Iris pigment epithelial cell (primary cell): ENCODE data around the gene RNF123.
"Not testable (repeated sequence)": the region's sequence is repeated elsewhere in the genome, so short reads cannot be mapped to it uniquely, and the experiment has no call there.

Experiments
- DNase-seq: peaks from one replicate; pipeline ENCODE4 v3.0.0-alpha.2; 2011; ENCODE audit warnings: low read depth

Gene RNF123

DNA sequence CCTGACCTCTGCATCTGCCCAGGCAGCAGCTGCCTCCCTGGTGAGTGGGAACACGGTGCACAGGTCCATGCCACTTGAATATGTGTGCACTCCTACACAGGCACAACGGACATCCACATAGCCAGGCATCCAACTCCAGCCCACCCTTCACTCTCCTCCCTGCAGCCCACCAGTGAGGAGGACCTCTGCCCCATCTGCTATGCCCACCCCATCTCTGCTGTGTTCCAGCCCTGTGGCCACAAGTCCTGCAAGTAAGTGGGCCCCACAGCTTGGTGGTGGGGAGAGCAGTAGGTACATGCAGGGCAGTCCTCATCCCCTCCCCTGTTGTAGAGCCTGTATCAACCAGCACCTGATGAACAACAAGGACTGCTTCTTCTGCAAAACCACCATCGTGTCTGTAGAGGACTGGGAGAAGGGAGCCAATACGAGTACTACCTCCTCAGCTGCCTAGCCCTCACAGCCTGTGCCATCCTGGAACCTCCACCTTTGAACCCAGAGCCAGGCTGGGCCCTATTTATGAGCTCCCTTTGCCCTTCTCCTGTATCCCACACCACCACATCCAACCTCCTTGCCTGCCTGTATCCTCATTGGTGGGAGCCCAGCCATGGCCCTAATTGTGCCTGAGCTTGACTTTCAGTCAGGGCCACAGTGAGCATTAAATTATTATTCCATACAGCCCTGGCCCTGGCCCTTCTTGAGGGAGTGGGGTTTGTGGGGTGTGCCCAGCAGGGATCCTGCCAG is 31.7 kb downstream of the RNF123 start:
- no peak for DNase-seq

DNA sequence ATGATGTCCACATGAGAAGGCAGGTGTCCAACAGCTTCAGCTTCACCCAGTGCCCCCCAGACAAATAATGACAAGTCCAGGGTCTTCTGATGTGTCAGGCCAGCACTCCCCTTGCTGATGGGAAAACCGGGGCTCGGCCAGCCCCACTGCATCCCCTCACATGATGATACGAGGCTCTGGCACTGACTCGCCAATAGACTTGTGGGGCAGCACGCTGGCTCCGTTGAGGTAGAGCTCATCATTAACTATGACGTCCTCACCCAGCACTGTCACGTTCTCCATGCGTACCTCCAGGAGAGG is 32.2 kb downstream of the RNF123 start:
- DNase-seq, result no peak

DNA sequence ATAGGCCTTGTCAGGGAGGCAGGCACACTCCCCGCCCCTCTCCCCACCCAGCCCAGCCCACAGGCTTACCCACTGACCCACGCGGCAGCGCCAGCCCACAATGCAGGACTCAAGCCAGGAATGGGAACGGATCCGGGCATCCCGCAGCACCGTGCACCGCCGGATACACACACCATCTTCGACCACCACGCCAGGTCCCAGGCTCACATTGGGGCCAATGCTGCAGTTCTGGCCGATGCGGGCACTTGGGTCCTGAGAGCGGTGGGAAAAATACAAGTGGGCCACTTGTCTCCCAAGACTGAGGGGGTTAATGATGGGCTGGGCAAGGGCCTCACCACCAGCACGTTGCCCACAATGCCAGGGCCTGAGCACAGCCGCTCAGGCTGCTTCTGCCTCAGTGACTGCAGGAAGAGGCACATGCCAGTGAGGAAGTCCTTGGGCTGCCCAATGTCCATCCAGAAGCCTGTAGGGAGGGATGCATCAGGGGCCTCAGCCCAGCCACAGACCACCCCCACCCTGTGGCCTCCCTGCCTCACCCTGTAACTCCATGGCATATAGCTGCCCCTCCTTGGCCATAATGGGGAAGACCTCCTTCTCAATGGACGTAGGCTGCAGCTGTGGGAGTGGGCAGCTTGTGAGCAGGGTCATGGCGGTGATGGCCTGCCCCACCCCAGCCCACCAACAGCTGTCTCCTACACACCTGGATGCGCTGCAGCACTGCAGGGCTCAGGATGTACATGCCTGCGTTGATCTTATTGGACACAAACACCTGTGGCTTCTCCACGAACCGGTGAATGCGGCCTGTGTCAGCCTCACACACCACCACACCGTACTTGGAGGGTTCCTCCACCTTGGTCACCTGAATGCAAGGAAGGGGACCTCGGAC is 32.8 kb downstream of the RNF123 start:
- no peak for DNase-seq

DNA sequence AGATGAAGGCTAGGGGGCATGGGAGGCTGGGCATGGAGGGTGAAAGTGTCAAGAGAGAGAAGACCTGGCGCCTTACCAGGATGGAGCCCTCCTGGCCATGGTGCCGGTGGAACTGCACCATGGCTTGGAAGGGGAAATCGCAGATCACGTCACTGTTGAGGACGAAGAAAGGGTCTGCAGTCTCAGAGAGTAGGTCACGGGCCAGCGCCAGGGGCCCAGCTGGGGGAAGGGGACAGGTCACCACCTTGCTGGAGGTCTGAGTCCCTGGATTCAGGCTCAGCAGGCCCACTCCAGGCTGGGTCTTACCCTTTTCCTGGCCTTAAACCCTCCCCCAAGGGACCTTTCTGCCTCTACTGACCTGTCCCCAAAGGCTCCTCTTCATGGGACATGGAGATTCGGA is 33.5 kb downstream of the RNF123 start:
- no peak for DNase-seq

DNA sequence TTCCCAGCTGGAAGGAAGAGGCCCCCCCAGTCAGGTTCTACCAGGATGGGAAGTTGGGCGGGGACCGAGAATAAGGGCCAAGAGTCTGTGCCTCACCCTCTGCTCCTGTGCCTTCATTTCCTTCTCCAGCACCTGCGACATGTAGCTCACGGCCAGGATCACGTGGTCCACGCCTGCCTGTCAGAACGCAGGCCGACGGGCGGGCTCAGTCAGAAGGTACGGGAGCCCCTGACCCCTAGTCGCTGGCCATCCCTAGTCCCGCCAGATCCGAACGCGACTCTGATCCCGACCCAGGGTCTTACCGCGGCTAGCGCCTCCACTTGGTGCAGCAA is 33.9 kb downstream of the RNF123 start:
- DNase-seq, result peak; percentile 48

DNA sequence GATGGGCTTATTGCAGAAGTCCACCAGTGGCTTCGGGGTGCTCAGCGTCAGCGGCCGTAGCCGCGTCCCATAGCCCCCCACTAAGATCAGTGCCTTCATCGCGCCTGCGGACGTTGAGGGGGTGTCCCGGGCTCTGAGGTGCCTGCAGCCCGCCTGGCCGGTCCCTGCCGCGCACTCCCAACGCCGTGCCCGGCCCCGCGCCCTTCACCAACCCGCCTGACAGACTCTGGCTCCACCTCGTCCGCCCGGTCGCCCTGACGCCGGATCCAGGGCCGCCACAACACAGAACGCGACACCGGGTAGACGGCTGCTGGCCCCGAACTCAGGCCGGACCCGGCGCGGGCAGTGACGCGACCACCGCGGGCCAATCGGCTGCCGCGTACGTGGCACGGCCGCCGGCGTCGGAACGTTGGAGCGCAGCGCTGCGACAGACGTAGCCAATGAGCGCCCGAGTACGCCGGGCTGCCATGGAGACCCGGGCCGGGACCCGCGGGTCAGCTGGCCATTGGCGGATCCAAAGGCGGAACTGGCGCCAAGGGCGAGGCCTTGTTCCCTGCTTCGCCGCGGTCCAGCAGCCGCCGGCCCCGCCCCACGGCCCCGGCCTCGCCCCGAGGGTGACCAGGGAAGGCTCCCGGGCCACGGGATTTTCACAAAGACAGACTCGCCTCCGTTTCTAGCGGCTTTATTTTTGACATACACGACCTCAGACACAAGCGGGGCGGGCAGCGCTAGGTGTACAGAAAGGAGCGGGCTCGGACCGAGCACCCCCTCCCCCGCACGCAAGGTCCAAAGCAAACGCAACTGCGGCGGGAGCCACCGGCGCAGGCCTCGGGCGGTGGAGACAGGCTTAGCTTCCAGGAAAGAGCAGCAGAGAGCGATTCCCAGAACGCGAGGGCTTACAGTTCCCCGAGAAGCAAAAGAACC is 34.5 kb downstream of the RNF123 start, which contains the start of gene GMPPB:
Gene GMPPB (minus strand): TSS at position 324 of the 924 bp plus-strand sequence. CDS start 225 bp downstream, at position 99.
- peak; percentile 98 for DNase-seq

DNA sequence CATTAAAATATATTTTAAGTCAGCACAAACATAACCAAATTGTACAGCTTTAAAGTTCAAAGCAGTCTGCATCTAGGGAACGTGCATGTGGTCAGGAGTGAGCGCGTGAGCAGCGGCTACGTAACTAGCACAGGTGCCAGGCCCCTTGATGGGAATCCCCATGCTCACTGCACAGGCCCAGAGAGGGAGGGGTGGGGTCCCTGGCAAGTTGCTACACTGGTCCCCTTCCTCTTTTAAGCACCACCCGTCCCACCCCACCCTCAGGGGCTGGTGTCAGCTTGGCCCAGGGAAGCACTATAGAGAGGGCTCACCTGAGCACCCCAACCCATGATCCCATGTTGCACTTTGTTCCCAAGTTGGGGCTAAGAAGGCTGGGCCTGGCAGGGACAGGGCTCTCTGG is 35.2 kb downstream of the RNF123 start:
- no peak for DNase-seq

DNA sequence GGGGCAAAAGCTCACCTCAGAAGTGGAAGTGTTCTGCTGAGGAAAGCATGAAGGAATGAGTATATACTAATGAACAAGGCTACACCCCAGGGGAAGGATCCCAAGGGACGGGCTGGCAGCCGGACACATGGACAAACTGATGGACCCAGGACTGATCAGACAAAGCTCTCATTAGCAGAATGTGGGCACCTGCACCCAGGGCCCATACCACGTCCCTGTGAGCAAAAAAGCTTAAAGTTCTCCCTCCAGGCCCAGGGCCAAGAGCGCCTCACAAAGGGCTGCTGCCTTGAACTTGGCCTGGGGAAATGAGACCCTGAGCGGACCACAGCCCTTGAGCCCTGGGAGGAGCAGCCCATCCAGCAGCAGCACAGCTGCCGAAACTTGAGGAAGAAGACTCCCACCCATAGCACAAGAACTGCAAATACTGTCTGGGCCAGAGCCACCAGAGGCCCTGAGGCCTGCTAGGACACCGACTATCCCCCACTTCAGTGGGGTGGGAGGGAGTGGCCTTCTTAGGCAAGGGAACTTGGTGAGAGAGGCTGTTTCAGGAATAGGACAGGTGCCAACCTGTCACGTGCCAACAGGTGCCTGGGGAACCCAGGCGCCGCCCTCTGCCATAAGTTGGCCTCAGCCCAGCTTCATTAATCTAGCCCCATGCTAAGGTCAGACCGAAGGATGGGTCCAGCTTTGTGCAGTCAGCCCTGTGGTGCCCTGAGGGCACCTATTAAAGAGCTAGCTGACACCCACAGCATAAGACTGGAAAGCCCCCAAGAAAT is 36.7 kb downstream of the RNF123 start:
- no peak for DNase-seq

DNA sequence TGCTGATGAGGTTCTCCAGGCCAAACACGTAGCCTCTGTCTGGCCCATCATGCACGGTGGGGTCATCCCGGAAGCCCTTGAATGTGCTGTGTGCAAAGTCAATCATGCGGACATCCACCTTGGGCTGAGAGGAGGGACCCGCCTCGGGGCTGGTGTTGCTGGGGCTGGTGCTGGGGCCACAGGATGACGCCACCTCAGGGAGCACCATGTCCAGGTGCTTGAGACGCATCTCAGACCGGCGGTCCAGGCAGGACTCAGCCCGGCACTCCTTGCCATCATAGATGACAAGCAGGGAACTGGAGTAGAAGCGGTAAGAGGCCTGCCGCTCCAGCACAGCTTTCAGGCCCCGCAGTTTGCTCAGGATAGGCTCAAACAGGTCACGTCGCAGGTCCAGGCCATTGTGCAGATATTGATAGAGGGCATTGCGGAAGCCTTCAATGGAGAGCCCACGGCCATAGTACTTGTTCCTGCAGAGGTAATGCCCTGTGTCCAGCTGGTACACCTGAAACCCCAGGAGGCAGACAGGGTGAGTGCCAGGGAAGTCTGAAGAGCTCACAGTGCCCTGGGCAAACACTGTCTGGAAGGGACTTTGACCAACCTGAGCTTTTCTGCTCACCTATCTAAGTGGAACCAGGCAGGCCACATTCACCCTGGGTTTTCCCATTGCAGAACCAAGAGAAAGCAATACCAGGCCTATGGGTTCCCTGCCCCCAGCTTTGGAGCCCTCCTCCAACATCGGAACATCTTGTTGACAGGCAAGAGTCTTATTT is 38.0 kb downstream of the RNF123 start:
- no peak for DNase-seq

DNA sequence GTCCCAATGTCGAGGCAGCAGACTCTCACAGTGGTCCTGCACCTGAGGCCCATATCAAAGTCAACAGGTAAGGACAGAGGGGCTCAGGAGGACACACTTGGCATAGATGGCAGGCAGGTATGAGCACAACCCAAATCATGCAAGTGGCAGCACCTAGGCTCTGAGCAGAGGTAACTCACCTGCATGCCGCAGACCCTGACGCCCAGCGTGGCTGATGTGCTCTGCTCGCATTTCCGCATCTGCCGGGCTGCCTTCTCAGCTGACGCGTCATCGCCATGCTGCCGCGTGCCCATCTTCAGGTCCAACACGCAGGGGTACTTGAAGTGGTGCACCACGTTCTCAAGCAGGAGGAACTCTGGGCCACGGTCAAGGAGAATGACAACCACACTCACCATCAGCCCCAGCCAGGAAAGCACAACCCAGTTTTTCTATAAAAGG is 38.6 kb downstream of the RNF123 start:
- no peak for DNase-seq

DNA sequence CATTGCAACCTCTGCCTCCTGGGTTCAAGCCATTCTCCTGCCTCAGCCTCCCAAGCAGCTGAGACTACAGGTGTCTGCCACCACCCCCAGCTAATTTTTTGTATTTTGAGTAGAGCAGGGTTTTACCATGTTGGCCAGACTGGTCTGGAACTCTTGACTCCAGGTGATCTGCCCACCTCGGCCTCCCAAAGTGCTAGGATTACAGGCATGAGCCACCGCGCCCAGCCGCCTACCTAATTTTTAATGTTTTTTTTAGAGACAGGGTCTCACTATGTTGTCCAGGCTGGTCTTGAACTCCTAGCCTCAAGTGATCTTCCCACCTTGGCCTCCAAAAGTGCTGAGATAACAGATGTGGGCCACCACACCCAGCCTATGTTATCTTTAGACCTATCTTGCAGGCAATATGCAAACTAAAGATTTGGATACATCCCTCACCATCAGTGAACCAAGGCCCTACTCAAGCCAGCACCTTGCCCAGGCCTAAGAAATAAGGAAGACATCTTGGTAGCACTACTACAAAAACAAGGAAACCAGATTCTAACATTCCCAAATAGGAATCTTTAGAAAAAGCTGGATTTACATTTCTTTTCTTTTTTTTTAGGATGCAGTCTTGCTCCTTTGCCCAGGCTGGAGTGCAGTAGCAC is 40.7 kb downstream of the RNF123 start:
- DNase-seq, result no peak

DNA sequence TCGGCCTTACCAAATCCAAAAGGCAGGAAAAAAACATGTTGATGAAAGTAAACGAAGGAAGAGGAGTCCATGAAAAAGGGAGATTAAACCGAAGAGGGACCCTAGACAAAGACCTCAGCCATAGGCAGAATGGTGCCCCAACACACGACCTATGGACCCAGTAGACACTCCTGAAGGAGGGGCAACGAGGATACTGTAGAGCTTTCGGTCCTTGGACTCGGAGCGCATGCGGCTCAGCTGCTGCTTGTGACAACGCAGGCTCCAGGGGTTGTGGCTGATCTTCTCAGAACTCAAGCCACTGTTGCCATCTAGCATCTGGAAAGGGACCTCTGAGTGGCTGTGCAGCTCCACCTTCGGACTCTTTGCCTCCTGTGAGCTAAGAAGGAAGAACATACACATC is 43.2 kb downstream of the RNF123 start:
- DNase-seq, result no peak

DNA sequence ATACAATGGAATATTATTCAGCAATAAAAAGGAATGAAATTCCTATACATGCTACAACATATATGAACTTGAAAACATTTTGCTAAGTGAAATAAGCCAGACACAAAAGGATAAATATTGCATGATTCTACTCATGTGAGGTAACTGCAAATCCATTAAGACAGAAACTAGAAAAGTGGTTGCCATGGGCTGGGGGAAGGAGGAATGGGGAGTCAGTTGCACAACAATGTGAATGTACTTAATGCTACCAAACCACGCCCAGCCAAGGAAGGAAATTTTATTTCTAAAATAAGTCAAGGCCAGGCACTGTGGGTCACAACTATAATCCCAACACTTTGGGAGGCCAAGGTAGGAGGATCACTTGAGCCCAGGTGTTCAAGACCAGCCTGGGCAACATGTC is 44.2 kb downstream of the RNF123 start:
- peak; percentile 78 for DNase-seq

DNA sequence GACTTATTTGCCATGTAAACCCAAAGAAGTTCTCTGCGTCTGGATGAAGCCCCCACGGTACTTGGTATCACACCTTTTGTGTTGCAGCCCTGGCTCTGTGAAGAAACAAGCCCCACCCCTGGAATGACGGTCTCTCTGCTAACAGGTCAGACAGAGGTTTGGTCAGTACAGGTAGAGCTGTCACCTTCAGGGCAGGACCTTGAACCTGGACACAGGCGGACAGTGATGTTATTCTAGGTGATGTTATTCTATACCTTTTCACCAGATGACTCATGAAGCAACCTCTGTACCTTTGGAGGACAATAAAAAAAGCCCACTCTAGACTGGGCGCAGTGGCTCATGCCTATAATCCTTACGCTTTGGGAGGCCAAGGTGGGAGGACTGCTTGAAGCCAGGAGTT is 45.4 kb downstream of the RNF123 start:
- no peak for DNase-seq

DNA sequence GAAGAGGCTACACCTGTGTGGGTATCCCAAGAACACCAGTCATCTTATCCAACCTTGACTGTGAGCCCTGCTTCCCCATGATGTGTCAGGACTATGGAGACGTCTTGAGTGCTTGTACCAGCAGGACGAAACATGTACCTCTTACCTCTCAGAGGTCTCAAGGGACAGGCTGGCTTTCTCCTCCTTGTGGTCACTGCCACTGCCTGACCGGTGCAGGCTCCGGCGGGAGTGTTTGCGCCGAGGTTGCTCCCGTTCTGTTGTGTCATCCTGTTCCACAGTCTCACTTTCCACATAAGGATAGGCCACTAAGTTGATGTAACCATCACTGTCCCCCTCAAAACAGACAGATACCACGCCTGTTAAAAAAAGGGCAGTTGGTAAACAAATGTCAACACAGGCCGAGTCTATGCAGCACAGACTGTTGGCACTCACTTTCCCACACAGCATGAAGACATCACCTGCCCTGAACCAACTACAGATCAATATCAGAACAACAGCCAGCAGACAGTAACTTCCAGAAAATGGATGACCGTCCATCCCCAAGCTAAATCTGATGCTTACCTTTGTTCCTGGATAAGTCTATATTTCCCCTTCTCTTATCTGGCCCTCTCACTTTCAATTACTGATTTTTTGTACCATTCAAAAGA is 48.8 kb downstream of the RNF123 start:
- DNase-seq, result no peak

DNA sequence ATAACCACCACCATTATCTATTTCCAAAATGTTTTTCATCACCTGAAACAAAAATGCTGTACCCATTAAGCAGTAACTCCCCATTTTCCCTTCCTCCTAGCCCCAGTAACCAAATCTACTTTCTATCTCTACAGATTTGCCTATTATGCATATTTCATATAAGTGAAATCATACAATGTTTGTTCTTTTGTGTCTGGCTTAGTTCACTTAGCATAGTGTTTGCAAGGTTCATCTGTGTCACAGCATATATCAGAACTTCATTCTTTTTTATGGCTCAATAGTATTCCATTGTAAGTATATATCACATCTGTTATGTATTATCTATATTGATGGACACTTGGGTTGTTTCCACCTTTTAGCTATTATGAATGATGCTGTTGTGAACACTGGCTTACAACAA is 51.1 kb downstream of the RNF123 start:
- no peak for DNase-seq

DNA sequence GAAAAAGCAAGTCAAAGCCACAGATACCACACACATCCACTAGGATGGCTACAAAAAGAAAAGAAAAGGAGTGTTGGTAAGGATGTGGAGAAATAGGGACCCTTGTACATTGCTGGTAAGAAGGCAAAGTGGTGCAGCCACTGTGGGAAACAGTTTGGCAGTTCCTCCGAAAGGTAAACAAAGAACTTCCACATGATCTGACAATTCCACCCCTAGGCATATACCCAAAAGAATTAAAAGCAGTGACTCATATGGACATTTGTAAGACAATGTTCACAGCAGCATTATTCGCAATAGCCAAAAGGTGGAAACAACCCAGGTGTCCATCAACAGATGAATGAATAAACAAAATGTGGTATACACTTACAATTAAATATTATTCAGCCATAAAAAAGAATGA is 56.6 kb downstream of the RNF123 start:
- peak; percentile 74 for DNase-seq

DNA sequence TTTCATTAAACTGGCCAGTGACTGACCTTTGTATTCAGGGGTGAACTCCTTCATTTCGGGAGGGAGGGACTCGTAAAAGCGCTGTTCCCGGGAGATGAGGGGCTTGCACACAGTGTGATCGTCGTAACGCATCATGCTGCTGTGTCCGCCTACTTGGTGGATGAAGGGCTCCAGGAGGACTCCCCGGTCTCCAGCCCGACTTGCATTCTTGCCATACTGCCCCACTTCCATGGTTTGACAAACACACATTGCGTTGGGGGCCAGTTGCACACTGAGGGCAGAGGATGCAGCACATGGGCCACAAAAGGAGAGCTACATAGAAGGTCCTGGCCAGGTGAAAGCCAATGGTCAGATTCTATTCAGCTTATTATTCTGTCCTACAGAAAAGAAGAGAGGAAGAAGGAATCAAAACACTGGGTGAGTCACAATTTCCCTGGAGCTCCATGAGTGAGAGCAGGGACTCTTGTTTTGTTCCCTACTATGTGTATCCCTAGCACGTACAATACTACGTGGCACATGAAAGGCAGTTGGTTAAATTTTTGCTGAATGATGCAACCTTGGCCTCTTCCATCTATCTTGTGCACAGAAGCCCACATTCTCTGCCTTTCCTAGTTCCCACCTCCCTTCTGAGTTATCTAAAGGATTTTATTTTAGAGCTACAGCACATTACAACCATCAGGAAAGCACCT is 58.6 kb downstream of the RNF123 start:
- DNase-seq, result peak; percentile 92

DNA sequence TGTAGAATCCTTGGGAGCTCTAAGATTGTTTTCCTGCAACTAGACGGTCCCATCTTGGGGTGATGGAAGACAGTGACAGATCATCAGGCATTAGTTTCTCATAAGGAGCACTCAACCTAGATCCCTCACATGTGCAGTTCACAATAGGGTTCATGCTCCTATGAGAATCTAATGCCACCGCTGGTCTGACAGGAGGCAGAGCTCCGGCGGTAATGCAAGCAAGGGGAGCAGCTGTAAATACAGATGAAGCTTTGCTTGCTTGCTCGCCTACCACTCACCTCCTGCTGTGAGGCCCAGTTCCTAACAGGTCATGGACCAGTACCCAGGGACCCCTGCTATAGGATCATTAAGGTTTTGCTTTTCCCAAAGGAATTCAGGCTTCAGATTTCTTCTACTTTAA is 59.5 kb downstream of the RNF123 start:
- not testable (repeated sequence) for DNase-seq
